8988T (cell line): Measurements from ENCODE around the gene RBBP6.
"Not testable (repeated sequence)": the region's sequence is repeated elsewhere in the genome, so short reads cannot be mapped to it uniquely, and the experiment has no call there.

ENCODE experiments used
- DNase-seq: peaks from one replicate; pipeline ENCODE4 v3.0.0; 2011

The RBBP6 gene

DNA sequence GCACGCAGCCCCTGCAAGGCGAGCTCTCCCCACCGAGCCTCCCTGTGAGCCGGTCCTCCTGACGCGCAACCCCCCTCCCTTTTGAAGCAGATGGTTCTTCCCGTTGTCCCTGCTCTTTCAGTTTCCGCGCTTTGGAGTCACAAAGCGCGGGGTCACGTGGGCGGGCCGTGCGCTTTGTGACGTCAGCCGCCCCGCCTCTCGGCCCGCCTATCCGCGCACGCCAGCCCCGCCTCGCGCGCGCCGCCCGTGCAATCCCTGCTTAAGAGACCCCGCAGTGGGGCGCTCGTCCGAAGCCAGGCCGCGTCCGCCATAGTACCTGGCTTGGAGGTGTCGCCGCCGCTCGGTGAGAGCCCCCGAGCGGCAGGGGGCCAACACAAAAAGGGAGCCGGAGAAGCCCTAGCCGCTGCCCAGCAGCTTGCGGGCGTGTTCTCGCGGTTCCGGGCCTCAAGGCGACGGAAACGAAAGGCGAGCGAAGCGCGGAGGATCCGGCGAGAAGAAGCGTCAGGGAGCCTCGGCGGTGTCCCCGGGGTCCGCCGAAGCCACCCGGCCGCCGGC lies at the start of gene RBBP6:
RBBP6 (plus strand) TSS at position 272 of the 555 bp plus-strand sequence. CDS start 1,061 bp downstream, outside the sequence.
- DNase-seq, result peak; percentile 68

GRCh38 chr16:24490866-24491265 lies 48.5 kb upstream of the RBBP6 start:
- DNase-seq, result no peak

DNA sequence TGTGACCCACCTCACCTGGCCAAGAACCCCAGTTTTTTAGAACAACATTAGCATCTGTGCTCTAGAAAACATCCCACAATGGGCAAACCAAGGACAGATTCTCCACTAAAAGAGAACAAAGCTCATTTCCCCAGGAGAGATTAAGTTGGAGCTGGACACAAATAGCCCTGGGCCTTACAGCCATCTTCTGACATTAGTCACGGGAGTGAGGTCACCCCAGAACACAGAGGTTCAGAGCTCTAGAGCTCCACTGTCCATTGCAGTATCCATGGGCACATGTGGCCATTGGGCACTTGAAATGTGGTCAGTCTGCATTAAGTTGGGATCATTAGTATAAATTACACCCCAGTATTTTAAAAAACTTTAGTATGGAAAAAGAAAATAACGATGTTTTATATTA lies 47.6 kb upstream of the RBBP6 start:
- no peak for DNase-seq

- no peak for DNase-seq
Measured at GRCh38 chr16:24493821-24494220, 45.5 kb upstream of the RBBP6 start.

DNA sequence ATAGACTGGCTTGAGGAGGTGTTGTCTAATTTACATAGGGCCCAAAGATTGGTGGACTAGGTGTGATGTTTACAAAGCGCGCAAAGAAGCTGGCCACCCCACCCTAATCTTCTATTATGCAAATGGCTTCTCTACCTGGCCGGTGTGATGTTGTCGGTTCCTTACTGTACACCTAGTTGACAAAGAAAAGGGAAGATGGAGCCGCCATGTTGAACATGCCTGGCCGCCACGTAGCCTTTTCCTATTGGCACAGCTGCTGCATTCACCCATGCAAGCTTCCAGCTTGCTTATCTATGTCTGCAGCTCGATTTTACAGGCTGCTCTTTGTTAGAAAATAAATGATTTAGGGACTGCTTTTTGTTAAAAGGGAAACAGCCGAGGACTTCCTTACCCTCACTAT lies 44.2 kb upstream of the RBBP6 start:
- not testable (repeated sequence) for DNase-seq

- DNase-seq, result no peak
Measured at GRCh38 chr16:24497440-24497839, 41.9 kb upstream of the RBBP6 start.

- peak; percentile 35 for DNase-seq
Measured at GRCh38 chr16:24499193-24499814, 40.1 kb upstream of the RBBP6 start.

DNA sequence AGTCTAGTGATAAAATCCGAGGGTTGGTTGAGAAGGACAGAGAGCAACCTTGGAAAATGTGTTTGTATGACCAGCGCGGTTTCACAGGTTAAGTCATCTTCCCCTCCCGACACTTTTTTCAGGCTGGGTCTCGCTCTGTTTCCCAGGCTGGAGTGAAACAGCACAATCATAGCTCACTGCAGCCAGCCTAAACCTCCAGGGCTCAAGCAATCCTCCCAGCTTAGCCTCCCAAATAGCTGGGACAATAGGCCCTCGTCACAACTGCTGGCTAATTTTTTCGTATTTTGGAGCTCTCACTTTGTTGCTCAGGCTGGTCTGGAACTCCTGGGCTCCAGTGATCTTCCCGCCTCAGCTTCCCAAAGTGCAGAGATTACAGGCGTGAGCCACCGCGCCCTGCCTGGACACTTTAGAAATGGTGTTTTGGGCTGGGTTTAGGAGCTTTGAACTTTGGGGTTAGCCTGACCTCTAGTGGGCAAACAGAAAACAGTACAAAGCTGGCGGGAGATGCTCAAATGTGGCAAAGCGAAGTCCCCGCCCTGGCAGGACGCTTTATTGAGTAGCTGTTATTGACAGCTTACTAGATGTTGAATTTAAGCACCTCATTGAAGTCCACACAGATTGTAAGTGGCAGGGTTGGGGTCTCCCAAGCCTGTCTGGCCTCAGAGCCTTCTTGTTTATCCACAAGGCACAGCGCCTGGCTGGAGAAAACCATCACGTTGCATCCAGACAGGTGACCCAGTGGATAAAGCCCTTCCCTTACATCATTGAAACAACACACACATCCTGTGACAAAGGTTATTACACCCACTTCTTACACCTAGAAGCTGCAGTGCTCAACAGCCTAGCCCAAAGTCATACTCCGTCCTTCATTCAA lies 34.7 kb upstream of the RBBP6 start:
- peak; percentile 30 for DNase-seq

DNA sequence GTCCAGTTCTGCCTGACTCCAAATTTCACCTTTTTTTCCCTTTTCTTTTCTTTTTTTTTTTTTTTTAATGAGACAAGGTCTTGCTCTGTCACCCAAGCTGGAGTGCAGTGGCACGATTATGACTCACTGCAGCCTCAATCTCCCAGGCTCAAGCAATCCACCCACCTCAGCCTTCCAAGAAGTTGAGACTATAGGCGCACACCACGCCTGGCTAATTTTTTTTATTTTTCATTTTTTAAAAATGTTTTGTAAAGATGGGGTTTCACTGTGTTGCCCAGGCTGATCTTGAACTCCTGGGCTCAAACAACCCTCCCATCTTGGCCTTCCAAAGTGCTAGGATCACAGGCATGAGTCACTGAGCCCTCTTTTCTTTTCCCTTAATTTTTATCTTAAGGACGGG lies 33.4 kb upstream of the RBBP6 start:
- no peak for DNase-seq

GRCh38 chr16:24507959-24508480 lies 31.3 kb upstream of the RBBP6 start:
- DNase-seq, result no peak

GRCh38 chr16:24508614-24509013 lies 30.8 kb upstream of the RBBP6 start:
- no peak for DNase-seq

GRCh38 chr16:24509536-24509935 lies 29.8 kb upstream of the RBBP6 start:
- no peak for DNase-seq

GRCh38 chr16:24511174-24511573 lies 28.2 kb upstream of the RBBP6 start:
- DNase-seq, result no peak

DNA sequence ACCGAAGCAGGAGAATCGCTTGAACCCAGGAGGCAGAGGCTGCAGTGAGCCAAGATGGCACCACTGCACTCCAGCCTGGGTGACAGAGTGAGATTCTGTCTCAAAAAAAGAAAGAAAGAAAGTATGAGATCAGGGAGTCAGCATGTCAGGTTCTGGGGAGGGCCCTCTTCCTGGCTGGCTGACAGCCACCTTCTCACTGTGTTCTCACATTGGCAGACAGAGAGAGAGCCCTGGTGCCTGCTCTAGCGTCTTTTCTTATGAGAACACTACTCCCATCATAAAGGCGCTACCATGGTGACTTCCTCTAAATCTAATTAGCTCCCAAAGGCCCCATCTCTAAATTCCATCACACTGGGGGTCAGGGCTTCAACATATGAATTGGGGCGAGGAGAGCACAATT lies 27.6 kb upstream of the RBBP6 start:
- no peak for DNase-seq

DNA sequence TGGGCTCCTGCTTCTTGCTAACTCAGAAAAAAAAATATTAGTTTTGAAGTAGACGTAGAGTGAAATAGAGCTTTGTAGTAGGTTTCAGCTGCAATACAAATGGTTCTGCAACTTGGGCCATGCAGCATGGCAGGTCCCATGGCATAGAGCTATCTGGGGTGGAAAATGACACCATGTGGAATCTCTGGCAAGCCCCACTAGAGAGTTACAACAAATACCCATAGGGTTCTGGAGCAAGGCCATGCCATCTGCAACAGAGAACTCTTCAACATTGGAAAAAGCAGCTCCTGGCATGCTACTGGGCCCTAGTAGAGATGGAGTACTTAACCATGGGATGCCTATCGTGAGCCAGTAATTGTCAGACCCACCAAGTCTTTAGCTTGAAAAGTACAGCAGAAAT lies 25.3 kb upstream of the RBBP6 start:
- DNase-seq, result no peak

DNA sequence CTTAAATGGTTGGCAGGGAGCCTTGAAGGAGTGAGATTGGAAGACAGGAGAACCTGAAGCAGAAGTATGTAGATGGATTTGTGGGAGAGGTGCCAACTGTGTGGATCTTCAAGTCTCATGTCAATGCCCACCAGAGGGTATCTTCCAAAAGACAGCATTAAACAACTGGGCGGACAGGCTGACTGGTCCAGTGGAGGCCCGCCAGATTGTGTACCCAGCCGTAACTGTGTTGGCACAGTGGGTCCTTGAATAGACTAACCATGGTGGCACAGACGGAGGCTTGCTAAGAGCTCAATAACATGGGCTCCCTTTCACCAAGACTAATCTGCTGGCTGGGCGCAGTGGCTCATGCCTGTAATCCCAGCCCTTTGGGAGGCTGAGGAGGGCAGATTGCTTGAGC lies 24.2 kb upstream of the RBBP6 start:
- no peak for DNase-seq

DNA sequence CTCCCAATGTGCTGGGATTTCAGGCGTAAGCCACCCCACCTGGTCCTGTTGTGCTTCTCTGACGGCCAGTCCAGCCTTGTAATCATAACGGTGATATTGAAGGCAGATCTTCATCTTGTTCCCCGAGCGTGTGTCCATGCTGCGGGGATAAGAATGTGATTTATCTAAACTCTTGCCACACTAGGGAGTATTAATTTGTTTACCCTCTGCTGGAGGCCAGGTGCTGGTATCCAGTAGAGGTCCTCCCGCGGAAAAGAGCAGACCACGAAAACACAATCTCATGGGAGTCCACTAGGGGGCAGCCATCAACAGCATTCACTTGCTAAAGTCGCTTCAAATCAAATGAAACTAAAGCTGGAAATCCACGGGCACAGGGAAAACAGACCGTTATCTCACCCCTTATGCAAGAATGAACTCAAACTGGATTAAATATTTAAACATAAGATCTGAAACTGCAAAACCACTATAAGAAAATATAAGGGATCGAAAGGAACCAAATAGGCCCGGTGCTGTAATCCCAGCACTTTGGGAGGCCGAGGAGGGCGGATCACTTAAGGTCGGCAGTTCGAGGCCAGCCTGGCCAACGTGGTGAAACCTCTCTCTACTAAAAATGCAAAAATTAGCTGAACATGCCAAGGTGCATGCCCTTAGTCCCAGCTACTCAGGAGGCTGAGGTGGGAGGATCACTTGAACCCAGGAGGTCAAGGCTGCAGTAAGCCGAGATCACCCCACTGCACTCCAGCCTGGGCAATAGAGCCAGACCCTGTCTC lies 22.3 kb upstream of the RBBP6 start:
- DNase-seq, result peak; percentile 22

- DNase-seq, result no peak
Measured at GRCh38 chr16:24518498-24518897, 20.9 kb upstream of the RBBP6 start.

GRCh38 chr16:24520983-24521382 lies 18.4 kb upstream of the RBBP6 start:
- no peak for DNase-seq

- DNase-seq, result no peak
Measured at GRCh38 chr16:24522751-24523150, 16.6 kb upstream of the RBBP6 start.

GRCh38 chr16:24523569-24523968 lies 15.8 kb upstream of the RBBP6 start:
- no peak for DNase-seq

GRCh38 chr16:24524855-24525677 lies 14.3 kb upstream of the RBBP6 start:
- DNase-seq, result no peak
